ENCODE results near the gene MAP3K12. TPM values are rescaled to one million over a fixed set of nuclear protein-coding genes. Genes with fewer than 3 reads are reported as not detected.

Gene MAP3K12
- total and polyA plus RNA-seq, 2 of the 13 experiments (the other 11 are each of a cell fraction or from before 2014, with no cell fraction given) = 0.20 to 1.1 TPM

DNA sequence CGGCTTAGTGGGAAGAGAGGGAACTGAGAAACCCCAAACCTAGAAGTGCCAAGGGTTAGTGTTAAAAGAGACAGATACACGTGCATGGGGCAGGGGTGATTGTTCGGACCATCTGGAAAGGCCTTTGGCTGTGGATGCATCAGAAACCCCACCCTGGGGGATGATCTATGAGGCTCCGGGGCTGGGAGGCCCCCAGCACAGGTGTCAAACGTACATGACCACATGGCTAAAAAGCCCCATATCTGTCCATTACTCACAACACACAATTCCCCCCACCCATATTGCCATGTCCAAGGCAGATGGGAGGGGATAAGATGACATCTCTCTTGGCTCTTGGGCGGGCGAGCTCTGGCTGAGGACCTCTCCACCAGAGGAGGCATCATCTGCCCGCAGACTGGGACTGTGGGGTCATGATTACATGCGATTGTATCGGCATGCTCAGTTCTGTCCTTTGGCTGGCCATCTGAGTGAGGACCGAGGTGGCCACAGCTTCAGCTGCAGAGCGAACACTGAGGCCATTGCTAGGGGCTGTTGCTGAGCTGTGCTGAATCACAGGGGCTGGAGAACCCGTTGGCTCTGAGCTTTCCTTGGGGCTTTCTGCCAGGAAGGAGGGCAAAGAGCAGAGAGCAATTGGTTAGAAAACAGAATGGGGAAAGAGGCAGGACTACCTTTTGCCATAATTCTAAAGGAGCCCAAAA is 17.6 kb upstream of the MAP3K12 start:
- FAIRE-seq = no peak
- no peak overlapping the region for H2AFZ ChIP-seq (ENCODE audit: low read length)
- H3K27ac ChIP-seq (ENCODE audit: extremely low read length, insufficient read depth, low read length) = no peak overlapping the region
- ChIA-PET CTCF (ENCODE audit: low intra/inter-chr PET ratio, low total read pairs) (no interaction called here), POLR2A (interaction anchor here (1.9 kb wide), 1 partner anchor 16 kb away, joined by 6 read pairs; the partner anchor contains the start of gene TARBP2)
- H3K4me1 ChIP-seq (ENCODE audit: insufficient read depth, low read length) = no peaks in the 10 kb centered on the region
- intact Hi-C loops (cut with micrococcal nuclease; ENCODE audit: unreplicated experiment) = no loop called here
- peaks cover 20 to 75% of the 10 kb centered on the region in 2 experiments for H3K36me3 ChIP-seq (replicated peaks in 1 of 2; ENCODE audit: control insufficient read depth in 1 of 2, insufficient read depth in 2 of 2, low read length in 2 of 2)
- H3K4me2 ChIP-seq (ENCODE audit: low read depth, low read length) = no peak overlapping the region
- no peak for ATAC-seq
- DNase-seq (ENCODE audit: low spot score) = no peak
- WGBS (ENCODE audit: low lambda C conversion rate) = 93% methylated on average over 13 of the region's 13 CpGs
- H3K9ac ChIP-seq (ENCODE audit: insufficient read depth, low read depth, low read length) = no peak overlapping the region
- no peaks in the 10 kb centered on the region for H3K27me3 ChIP-seq (ENCODE audit: control insufficient read depth in 1 of 2, insufficient read depth in 2 of 2, low read length in 2 of 2)
- no TSS peak for BruUV-seq (replicated peaks)
- in situ Hi-C loops (cut with HindIII; ENCODE audit: extremely low pct_ligation_motif_present, low pct_unique_long_range_greater_than_20kb) = no loop called here
- no peaks in the 10 kb centered on the region for H4K20me1 ChIP-seq (ENCODE audit: insufficient read depth, low read length)
- no peaks in the 10 kb centered on the region for H3K79me2 ChIP-seq (ENCODE audit: insufficient read depth, low read length)
- no peaks in the 10 kb centered on the region for H3K9me3 ChIP-seq (ENCODE audit: low read length)
- no peak overlapping the region for H3K4me3 ChIP-seq (replicated peaks in 1 of 3; ENCODE audit: insufficient read depth in 1 of 3, low read depth in 2 of 3, low read length in 3 of 3)
- no peak for TF ChIP-seq HCFC1 (IDR thresholded peaks at IDR 0.05; ENCODE audit: low read depth, low read length)
- TF ChIP-seq, protein P1, sequence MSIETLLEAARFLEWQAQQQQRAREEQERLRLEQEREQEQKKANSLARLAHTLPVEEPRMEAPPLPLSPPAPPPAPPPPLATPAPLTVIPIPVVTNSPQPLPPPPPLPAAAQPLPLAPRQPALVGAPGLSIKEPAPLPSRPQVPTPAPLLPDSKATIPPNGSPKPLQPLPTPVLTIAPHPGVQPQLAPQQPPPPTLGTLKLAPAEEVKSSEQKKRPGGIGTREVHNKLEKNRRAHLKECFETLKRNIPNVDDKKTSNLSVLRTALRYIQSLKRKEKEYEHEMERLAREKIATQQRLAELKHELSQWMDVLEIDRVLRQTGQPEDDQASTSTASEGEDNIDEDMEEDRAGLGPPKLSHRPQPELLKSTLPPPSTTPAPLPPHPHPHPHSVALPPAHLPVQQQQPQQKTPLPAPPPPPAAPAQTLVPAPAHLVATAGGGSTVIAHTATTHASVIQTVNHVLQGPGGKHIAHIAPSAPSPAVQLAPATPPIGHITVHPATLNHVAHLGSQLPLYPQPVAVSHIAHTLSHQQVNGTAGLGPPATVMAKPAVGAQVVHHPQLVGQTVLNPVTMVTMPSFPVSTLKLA (IDR thresholded peaks at IDR 0.05) = peak; percentile 63

DNA sequence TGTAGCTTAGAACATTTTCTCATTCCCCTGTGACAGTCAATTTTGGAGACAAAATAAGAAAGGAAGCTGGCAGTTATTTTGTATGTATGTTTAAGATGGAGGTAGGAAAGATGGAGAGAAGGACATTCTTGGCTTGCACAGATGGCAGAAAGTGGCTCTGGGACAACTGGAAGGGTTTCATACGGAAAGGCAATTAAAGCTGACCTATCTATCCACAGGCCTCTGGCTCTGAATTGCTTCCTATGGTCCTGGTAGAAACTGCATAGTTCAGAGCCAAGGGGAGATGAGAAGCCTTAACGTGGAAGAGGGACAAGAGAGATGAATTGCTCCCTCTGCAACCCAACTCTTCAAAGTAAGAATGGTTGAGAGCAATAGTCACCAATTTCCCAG is 16.0 kb upstream of the MAP3K12 start:
- BruUV-seq (replicated peaks) = no TSS peak
- H3K4me2 ChIP-seq (ENCODE audit: low read depth, low read length) = no peak overlapping the region
- no peaks in the 10 kb centered on the region for H3K79me2 ChIP-seq (ENCODE audit: insufficient read depth, low read length)
- POLR2A ChIA-PET = interaction anchor here (1.9 kb wide), 1 partner anchor 14 kb away, joined by 6 read pairs; the partner anchor contains the start of gene TARBP2
- no peak overlapping the region for H2AFZ ChIP-seq (ENCODE audit: low read length)
- no peak for ATAC-seq
- H3K9me3 ChIP-seq (ENCODE audit: low read length) = no peaks in the 10 kb centered on the region
- CTCF ChIA-PET (ENCODE audit: low intra/inter-chr PET ratio, low total read pairs) = no interaction called here
- H3K9ac ChIP-seq (ENCODE audit: insufficient read depth, low read depth, low read length) = no peak overlapping the region
- in situ Hi-C loops (cut with HindIII; ENCODE audit: extremely low pct_ligation_motif_present, low pct_unique_long_range_greater_than_20kb) (no loop called here), intact Hi-C loops (cut with micrococcal nuclease; ENCODE audit: unreplicated experiment) (no loop called here)
- no peak for DNase-seq (ENCODE audit: low spot score)
- WGBS (ENCODE audit: low lambda C conversion rate) = 97% methylated on average over 2 of the region's 2 CpGs
- H3K27me3 ChIP-seq (ENCODE audit: control insufficient read depth in 1 of 2, insufficient read depth in 2 of 2, low read length in 2 of 2) = no peaks in the 10 kb centered on the region
- no peak for FAIRE-seq
- no peaks in the 10 kb centered on the region for H4K20me1 ChIP-seq (ENCODE audit: insufficient read depth, low read length)
- no peak overlapping the region for H3K4me3 ChIP-seq (replicated peaks in 1 of 3; ENCODE audit: insufficient read depth in 1 of 3, low read depth in 2 of 3, low read length in 3 of 3)
- no peaks in the 10 kb centered on the region for H3K4me1 ChIP-seq (ENCODE audit: insufficient read depth, low read length)
- no peak overlapping the region for H3K27ac ChIP-seq (ENCODE audit: extremely low read length, insufficient read depth, low read length)
- H3K36me3 ChIP-seq (replicated peaks in 1 of 2; ENCODE audit: control insufficient read depth in 1 of 2, insufficient read depth in 2 of 2, low read length in 2 of 2) = peaks cover 17 to 70% of the 10 kb centered on the region in 2 experiments
- TF ChIP-seq ZIK1 (CRISPR knock-in tag; IDR thresholded peaks at IDR 0.05; ENCODE audit: borderline replicate concordance, low read depth) (no peak), ZFP90 (CRISPR knock-in tag; IDR thresholded peaks at IDR 0.05; ENCODE audit: borderline replicate concordance) (no peak), IKZF1 (IDR thresholded peaks at IDR 0.05) (no peak), ZNF552 (CRISPR knock-in tag; IDR thresholded peaks at IDR 0.05; ENCODE audit: borderline replicate concordance) (no peak), ISL2 (CRISPR knock-in tag; IDR thresholded peaks at IDR 0.05) (no peak)
- TF ChIP-seq, protein P2, sequence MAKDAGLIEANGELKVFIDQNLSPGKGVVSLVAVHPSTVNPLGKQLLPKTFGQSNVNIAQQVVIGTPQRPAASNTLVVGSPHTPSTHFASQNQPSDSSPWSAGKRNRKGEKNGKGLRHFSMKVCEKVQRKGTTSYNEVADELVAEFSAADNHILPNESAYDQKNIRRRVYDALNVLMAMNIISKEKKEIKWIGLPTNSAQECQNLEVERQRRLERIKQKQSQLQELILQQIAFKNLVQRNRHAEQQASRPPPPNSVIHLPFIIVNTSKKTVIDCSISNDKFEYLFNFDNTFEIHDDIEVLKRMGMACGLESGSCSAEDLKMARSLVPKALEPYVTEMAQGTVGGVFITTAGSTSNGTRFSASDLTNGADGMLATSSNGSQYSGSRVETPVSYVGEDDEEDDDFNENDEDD (CRISPR knock-in tag; IDR thresholded peaks at IDR 0.05; ENCODE audit: borderline replicate concordance) = no peak
- TF ChIP-seq, protein P3, sequence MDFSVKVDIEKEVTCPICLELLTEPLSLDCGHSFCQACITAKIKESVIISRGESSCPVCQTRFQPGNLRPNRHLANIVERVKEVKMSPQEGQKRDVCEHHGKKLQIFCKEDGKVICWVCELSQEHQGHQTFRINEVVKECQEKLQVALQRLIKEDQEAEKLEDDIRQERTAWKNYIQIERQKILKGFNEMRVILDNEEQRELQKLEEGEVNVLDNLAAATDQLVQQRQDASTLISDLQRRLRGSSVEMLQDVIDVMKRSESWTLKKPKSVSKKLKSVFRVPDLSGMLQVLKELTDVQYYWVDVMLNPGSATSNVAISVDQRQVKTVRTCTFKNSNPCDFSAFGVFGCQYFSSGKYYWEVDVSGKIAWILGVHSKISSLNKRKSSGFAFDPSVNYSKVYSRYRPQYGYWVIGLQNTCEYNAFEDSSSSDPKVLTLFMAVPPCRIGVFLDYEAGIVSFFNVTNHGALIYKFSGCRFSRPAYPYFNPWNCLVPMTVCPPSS (IDR thresholded peaks at IDR 0.05) = no peak
- TF ChIP-seq, protein P4, sequence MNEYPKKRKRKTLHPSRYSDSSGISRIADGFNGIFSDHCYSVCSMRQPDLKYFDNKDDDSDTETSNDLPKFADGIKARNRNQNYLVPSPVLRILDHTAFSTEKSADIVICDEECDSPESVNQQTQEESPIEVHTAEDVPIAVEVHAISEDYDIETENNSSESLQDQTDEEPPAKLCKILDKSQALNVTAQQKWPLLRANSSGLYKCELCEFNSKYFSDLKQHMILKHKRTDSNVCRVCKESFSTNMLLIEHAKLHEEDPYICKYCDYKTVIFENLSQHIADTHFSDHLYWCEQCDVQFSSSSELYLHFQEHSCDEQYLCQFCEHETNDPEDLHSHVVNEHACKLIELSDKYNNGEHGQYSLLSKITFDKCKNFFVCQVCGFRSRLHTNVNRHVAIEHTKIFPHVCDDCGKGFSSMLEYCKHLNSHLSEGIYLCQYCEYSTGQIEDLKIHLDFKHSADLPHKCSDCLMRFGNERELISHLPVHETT (CRISPR knock-in tag; conservative IDR thresholded peaks at IDR 0.05) = no peak

Data from HepG2 (cell line).